ENCODE data around the gene BSG.
"Not testable (repeated sequence)": the region's sequence is repeated elsewhere in the genome, so short reads cannot be mapped to it uniquely, and the experiment has no call there.

The BSG gene

DNA sequence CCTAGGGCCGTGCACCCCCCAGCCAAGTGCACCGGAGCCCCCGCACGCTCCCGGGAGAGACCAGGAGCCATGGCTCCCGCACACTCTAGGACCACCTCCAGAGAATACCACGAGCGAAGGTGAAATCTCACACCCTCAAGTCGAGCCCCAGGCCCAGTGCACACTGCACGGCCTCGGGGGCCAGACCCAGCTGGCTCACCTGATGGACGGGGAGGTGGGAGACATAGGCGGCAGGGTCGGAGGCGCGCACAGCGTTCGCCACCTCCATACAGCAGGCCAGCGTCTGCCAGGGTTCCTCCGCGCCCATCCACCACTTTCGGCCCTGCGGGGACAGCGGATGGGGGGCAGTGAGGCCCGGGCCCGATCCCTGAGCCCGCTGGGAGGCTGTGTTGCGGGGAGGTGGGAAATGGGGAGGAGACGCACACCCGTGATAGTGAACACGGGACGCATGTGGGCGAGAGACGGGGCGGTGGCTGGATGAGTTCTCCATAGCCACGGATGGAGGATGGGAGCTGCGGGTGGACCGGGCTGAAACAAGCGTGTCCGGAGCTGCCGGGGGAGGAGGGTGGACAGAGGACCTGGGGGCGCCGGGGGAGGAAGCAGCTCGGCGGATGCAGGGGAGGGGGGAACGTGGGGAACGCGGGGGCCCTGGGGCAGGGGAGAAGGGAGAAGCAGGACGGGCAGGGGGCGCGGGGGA lies 47.9 kb downstream of the BSG start:
- DNase-seq (ENCODE audit: low spot score) = no peak

DNA sequence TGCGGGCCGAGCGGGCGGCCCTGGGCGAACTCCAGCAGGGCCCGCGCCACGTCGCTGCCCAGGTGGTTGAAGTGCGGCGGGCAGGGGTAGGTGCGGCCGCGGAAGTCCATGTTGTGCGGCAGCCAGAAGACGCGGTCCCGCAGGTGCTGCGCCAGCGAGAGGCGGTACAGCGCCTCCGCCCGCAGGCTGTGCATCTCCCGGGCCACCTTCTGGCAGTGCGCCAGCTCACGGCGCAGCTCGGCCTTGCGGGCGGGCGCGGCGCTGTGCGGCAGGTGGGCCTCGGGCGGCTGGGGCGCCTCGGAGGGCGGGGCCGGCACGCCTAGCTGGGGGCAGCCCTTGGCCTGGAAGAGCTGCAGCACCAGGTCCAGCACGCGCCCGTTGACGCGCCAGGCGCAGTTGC lies 48.8 kb downstream of the BSG start:
- not testable (repeated sequence) for DNase-seq (ENCODE audit: low spot score)

- no peak for DNase-seq (ENCODE audit: low spot score)
Measured at GRCh38 chr19:621819-622218, 49.4 kb downstream of the BSG start.

- DNase-seq (ENCODE audit: low spot score) = no peak
Measured at GRCh38 chr19:622666-623065, 50.3 kb downstream of the BSG start.

DNA sequence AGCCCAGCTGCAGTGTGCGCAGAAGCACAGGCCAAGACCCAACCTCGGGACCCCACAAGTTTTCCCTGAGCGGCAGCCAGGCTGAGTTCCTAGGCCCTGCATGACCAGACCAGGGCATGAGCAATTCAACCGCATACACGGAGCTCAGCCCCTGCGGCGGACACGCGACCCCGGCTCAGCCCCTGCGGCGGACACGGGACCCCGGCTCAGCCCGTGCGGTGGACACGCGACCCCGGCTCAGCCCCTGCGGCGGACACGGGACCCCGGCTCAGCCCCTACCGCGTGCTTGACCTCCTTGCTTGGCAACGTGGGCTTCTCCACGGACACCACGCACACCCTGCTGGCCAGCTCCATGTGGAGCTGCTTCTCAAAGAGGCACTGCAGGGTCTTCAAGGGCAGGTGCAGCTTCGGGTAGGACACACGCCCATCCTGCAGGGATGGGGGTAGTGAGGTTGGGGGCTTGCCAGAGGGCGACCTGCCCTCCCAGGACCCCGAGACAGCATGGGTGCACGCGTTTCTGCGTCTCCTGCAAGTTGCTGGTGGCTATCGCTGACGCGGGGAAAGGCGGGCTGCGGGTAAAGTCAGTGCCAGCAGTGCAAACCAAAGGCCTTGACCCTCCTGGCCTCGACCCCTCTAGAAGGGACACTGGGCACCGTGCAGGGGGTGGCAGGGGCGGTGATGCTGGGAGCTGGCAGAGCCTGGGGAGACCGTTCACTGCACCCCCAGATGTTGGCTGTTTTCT lies 51.0 kb downstream of the BSG start:
- no peak for DNase-seq (ENCODE audit: low spot score)

DNA sequence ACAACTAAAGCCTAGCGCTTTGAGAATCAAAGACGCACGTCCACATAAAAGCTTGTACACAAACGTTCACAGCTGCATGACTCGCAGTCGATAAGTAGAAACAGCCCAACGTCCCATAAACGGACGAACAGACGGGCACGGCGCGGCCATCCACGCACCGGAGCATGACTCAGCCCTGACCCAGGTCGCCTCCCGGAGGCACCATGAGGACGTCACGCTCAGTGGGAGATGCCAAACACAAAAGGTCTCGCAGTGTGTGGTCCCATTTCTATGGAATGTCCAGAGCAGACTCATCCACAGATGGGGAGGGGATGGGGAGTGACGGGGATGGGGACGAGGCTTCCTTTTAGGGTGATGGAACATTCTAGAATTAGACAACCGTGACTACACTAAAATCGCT lies 51.6 kb downstream of the BSG start:
- DNase-seq (ENCODE audit: low spot score) = no peak

DNA sequence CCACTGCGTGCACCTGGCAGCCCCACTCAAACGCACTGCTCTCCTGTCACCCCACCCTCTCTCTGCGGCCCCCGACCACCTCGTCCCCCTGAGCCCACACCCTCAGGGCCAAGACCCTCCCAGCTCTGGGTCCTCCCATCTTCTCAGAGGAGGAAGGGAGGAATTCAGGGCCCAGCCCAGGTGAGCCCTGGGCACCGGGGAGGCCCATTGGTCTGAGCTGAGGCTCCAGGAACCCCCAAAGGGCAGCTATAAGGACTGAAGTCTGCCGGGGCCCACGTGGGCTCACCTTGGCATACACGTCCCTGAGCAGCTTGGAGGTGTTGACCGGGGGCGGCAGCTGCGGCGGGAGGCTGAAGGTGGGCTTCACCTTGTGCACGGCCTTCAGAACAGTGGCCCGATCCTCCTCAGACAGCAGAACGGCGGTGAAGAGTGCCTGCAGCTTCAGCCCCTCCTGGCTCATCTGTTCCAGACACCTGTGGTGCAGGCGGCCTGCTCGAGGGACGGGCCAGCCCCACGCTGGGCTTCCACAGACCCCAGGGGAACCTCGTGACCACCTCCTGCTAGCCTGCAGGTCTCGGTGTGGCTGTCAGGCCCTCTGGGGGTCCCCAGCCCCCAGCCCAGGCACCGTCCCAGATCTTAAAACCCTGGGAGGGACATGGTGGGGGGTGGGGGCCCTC lies 52.2 kb downstream of the BSG start:
- DNase-seq (ENCODE audit: low spot score) = no peak

DNA sequence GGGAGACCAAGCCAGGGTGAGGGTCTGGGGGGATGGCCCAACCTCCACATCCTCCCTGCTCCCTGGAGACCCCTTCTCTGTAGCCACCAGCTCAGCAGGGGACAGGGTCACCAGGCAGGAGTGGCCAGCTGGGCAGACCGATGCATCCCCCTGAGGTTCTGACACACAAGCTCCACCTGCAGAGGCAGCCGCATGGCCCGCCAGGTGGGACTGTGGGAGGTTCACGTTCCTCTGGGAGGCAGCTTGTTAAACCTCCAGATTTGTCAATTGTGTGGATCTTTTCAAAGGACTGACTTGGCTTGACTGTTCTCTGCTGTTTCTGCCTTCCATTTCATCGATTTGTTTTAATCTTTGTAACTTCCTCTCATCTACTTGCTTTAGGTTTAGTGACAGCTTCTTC lies 52.9 kb downstream of the BSG start:
- DNase-seq (ENCODE audit: low spot score) = no peak

GRCh38 chr19:626566-626965 lies 54.2 kb downstream of the BSG start:
- not testable (repeated sequence) for DNase-seq (ENCODE audit: low spot score)

DNA sequence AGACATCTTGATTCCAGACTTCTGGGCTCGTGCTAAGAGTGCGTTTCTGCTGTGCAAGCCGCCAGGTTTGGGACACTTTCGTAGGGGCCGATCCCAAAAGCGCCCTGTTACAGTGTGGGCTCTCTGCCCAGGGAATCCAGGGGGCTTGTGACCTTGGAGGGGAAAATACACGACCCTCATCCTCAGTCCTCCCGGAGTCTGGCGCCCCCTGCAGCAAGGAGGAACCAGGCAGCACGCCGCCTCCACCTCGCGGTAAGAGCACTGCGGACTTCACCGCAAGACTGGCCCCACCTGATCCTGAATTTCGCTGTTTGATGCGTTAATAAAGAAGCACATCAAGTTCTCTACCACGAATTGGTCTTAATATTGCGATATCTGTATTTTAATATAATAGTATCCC lies 55.8 kb downstream of the BSG start:
- DNase-seq (ENCODE audit: low spot score) = no peak

GRCh38 chr19:629515-629914 lies 57.1 kb downstream of the BSG start:
- not testable (repeated sequence) for DNase-seq (ENCODE audit: low spot score)

- DNase-seq (ENCODE audit: low spot score) = no peak
Measured at GRCh38 chr19:629961-630714, 57.7 kb downstream of the BSG start.

DNA sequence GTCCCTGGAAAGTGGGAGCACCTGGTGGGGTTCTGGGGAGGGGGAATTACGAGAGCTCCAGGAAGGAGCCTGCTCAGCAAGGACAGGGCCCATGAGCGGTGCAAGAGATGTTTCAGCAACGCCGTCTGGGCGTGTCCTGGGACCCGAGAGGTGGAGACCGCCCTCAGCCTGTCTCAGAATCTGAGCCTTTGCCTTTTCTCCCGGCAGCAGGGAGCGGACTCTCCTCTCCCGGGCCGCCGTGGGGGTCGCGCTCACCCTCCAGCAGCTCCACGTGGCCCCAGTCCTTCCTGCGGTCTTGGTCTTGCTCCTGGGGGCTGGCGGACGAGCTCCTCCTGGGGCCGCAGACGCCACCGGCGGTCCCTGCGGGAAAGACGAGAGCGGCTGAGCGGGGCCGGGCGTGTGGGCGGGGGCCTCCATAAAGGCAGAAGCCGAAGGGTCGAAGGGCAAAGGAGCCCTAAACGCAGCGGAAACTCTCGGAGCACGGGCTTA lies 60.2 kb downstream of the BSG start:
- peak; percentile 95 for DNase-seq (ENCODE audit: low spot score)

All from HuH-7.5 (cell line).